AG09309 (cell line): ENCODE measurements around the gene UTF1.

Experiments used
- DNase-seq: peaks from one replicate; pipeline ENCODE4 v3.0.0-alpha.2; 2010; ENCODE audit warnings: low read depth
- H3K4me3 ChIP-seq: 2 replicates; pipeline ENCODE4 v1.5.1; 2011; ENCODE audit warnings: mild to moderate bottlenecking, low read depth, low read length, moderate library complexity; ENCODE audit not compliant: control insufficient read depth
- CTCF ChIP-seq: IDR thresholded peaks from 2 replicates; pipeline ENCODE4 v1.5.1; 2011; ENCODE audit warnings: mild to moderate bottlenecking, low read depth, low read length, inconsistent platforms; ENCODE audit not compliant: insufficient read depth, control insufficient read depth; ENCODE audit errors: missing control alignments

The UTF1 gene

GRCh38 chr10:133199992-133200611, 29.9 kb upstream of the UTF1 start:
- H3K4me3 ChIP-seq = no peak overlapping the region
- no peak for TF ChIP-seq CTCF
- no peak for DNase-seq

GRCh38 chr10:133200621-133201031, 29.4 kb upstream of the UTF1 start:
- TF ChIP-seq CTCF = no peak
- DNase-seq = no peak
- no peak overlapping the region for H3K4me3 ChIP-seq

DNA sequence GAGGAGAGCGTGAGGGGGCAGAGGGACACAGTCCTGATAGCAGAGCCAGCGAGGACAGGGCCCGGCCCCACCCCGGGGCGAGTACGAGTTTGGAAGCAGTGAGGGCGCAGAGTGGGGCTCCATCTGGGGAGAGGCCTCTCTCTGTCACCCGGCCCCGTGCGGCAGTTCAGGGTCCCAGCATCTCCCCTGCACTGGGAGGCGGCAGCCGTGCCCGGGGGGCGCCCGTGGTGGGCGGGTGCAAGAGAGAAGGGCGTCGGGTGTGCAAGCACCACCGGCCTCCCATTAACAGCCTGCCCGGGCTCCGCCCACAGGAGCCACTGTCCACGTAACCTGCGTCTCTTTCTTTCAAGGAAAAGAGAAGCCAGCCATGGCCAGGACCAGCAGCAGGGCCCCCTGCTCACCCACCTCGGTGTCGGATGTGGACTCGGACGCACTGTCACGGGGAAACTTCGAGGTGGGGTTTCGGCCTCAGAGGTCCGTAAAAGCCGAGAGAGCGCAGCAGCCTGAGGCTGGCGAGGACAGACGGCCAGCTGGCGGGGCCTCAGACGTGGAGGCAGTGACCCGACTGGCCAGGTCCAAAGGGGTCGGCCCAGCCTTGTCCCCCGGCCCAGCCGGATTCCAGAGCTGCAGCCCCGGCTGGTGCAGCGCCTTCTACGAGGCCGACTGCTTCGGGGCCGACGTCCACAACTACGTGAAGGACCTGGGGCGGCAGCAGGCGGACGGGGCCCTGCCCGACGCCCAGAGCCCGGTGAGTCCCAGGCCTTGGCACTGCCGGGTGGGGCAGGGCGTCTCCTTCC, 28.7 kb upstream of the UTF1 start:
- no peak for TF ChIP-seq CTCF
- H3K4me3 ChIP-seq = no peak overlapping the region
- no peak for DNase-seq

DNA sequence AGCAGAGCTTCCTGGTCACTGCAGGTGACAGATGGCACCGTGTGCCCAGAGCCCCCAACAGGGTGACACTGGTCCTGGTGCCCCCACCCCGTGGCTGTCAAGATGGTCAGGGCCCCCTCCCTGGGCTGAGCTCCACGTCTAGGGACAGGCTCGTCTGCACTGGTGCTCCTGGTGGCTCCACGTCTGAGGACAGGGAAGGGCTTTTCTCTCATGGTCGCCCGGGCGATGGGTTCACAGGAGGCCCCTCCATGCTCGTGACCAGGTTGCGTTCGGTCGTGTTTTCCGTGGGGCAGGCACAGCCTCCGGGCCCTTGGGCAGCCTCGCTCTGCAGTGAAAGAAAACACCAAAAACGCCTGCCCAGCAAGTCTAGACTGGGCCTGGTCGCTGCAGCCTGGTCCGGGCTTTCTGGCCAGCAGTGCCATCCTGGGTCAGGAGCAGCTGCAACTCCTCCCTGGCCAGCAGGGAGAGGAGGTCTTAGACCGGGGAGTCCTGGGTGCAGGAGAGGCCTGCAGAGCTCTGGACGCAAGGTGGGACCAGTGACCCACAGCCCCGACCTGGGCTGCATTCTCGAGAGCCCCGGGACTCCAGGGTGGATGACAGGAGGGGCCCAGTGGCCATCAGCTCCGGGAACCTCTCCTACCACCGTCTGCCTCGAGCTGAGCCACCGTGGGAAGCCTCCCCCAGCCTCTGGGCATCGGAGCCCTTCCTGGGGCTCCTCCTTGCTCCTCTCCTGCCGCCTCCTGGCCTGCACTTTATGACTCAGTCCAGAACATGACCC, 27.9 kb upstream of the UTF1 start:
- no peak for DNase-seq
- no peak overlapping the region for H3K4me3 ChIP-seq
- no peak for TF ChIP-seq CTCF

GRCh38 chr10:133202778-133203651, 27.0 kb upstream of the UTF1 start:
- DNase-seq = no peak
- no peak for TF ChIP-seq CTCF
- H3K4me3 ChIP-seq = no peak overlapping the region
